Spleen (tissue), 11 donors: Measurements from ENCODE around the gene VSX2. TPM values are rescaled to one million over a fixed set of nuclear protein-coding genes. Genes with fewer than 3 reads are reported as not detected.

Experiments used
- DNase-seq: peaks from one replicate; pipeline ENCODE4 v3.0.0-alpha.2; 2020
- H3K27ac ChIP-seq, 8 donors: fragments of 200-600 bp; sonication (generic) in 7 of 8; 1 replicate in 4 of 8; 2 replicates in 4 of 8; pipeline versions ENCODE4 v1.5.0 to v1.8.0; 2016 to 2021; ENCODE audit warnings: inconsistent platforms in 4 of 8, mild to moderate bottlenecking in 4 of 8, moderate library complexity in 1 of 8
- H3K27me3 ChIP-seq, 7 donors: fragments of 200-600 bp; sonication (generic) in 6 of 7; replicated peaks in 1 of 7; 1 replicate in 4 of 7; 2 replicates in 3 of 7; pipeline versions ENCODE4 v1.5.0 to v1.8.0; 2016 to 2021; ENCODE audit warnings: inconsistent platforms in 3 of 7, mild to moderate bottlenecking in 1 of 7
- H3K36me3 ChIP-seq, 6 donors: fragments of 200-600 bp; sonication (generic) in 5 of 6; 1 replicate in 4 of 6; 2 replicates in 2 of 6; pipeline versions ENCODE4 v1.5.0 to v1.8.0; 2016 to 2021; ENCODE audit warnings: inconsistent platforms in 2 of 6
- H3K4me1 ChIP-seq, 6 donors: fragments of 200-600 bp; sonication (generic) in 5 of 6; 1 replicate in 3 of 6; 2 replicates in 3 of 6; pipeline versions ENCODE4 v1.5.0 to v1.8.0; 2016 to 2021; ENCODE audit warnings: inconsistent platforms in 3 of 6
- H3K4me3 ChIP-seq, 8 donors: fragments of 200-600 bp; sonication (generic) in 7 of 8; 1 replicate in 4 of 8; 2 replicates in 4 of 8; pipeline versions ENCODE4 v1.5.0 to v1.8.0; 2016 to 2021; ENCODE audit warnings: inconsistent platforms in 4 of 8, mild to moderate bottlenecking in 4 of 8, moderate library complexity in 2 of 8
- H3K9me3 ChIP-seq, 8 donors: fragments of 200-600 bp; sonication (generic) in 7 of 8; 1 replicate in 4 of 8; 2 replicates in 4 of 8; pipeline versions ENCODE4 v1.5.0 to v1.8.0; 2016 to 2021; ENCODE audit warnings: inconsistent platforms in 4 of 8
- CTCF ChIP-seq, 11 experiments: fragments of 200-600 bp in 7 of 11; fragments of 450-650 bp in 4 of 11; sonication (generic) in 4 of 11; IDR thresholded peaks in 8 of 11; conservative IDR thresholded peaks in 3 of 11; 1 replicate in 7 of 11; 2 replicates in 4 of 11; pipeline versions ENCODE4 v1.4.0 to v1.8.0; 2016 to 2021; ENCODE audit warnings: antibody characterized with exemption in 11 of 11, inconsistent platforms in 4 of 11, mild to moderate bottlenecking in 1 of 11
- POLR2A ChIP-seq, 3 donors: fragments of 450-650 bp; IDR thresholded peaks; one replicate each; pipeline ENCODE4 v1.5.1; 2017; ENCODE audit warnings: antibody characterized with exemption in 3 of 3, mild to moderate bottlenecking in 1 of 3
- POLR2AphosphoS5 ChIP-seq, 3 donors: sonication (generic); formaldehyde crosslinking; IDR thresholded peaks; one replicate each; pipeline ENCODE4 v1.5.1; 2017; ENCODE audit warnings: antibody characterized with exemption in 3 of 3
- WGBS, 5 donors: extraction: QIAGEN DNeasy Blood & Tissue Kit in 3 of 5; methylation state at CpG; one replicate each; pipeline versions ENCODE4 v1.1.5 to v1.1.7; 2013 to 2018; 5-methylcytosine and 5-hydroxymethylcytosine counted together
- intact Hi-C: fragments of 100-400 bp; cut with DNase I; formaldehyde crosslinking; loops from one replicate; pipeline ENCODE4 v1.15.0; 2023; ENCODE audit warnings: low total_unique reads
- polyA plus RNA-seq, 3 donors: library from polyadenylated mRNA; stranded (reverse); fragments of 200-250 nt; gene quantifications; one replicate each; pipeline ENCODE4 v1.2.1, GENCODE V29; 2013
- total RNA-seq, 7 donors: library from RNA; depleted of rRNA in 3 of 7; stranded (reverse); fragments of >200 nt in 3 of 7; fragmentation: NEBNext Ultra II Directional in 4 of 7; extraction: Animal tissue kit (Norgen Biotek cat#: 25700) in 4 of 7; gene quantifications; one replicate each; pipeline versions ENCODE4 v1.1.0 to v1.2.1, GENCODE V29; 2016 to 2021
- donor health status: healthy with polysubstance abuse.
- donor health status: DM: no; HTN: no; CAD: no; lungs with moderate emphysema.
- donor health status: DM: no; HTN: no; CAD: no.
- donor health status: Bipolar disorder and iron deficiency.
- donor health status: healthy.
- donor health status: DM: no; HTN: no; CAD: no.
- donor health status: DM: yes; HTN: yes; CAD: no.

The VSX2 gene
- total and polyA plus RNA-seq, 10 donors: not detected

- Histone ChIP-seq H3K9me3 (no peaks in the 10 kb centered on the region), H3K27ac (no peak overlapping the region), H3K4me3 (no peak overlapping the region), H3K36me3 (no peaks in the 10 kb centered on the region), H3K4me1 (no peaks in the 10 kb centered on the region), H3K27me3 (peaks cover 0 to 16% (median 0%) of the 10 kb centered on the region in 7 donors)
- DNase-seq: no peak
- TF ChIP-seq POLR2AphosphoS5 (IDR thresholded peaks at IDR 0.05): no peak
- TF ChIP-seq POLR2A (IDR thresholded peaks at IDR 0.05): no peak
- no peak for TF ChIP-seq CTCF (IDR thresholded peaks at IDR 0.05 in 8 of 11, conservative IDR thresholded peaks at IDR 0.05 in 3 of 11)
- WGBS, 5 donors: 86 to 92% (median 90%) methylated on average over 4 to 6 of the region's 6 CpGs
- intact Hi-C loops: no loop called here
Observed at GRCh38 chr14:74211945-74212580, 27.2 kb upstream of the VSX2 start.

- DNase-seq: no peak
- no peaks in the 10 kb centered on the region for H3K36me3 ChIP-seq
- H3K27me3 ChIP-seq: peaks cover 0 to 37% (median 19%) of the 10 kb centered on the region in 7 donors
- no peak overlapping the region for H3K27ac ChIP-seq
- peaks cover 0 to 11% (median 8%) of the 10 kb centered on the region in 6 donors for H3K4me1 ChIP-seq
- no peaks in the 10 kb centered on the region for H3K9me3 ChIP-seq
- 73 to 87% (median 83%) methylated on average over 19 to 21 of the region's 21 CpGs for WGBS, 5 donors
- H3K4me3 ChIP-seq: no peak overlapping the region
- TF ChIP-seq POLR2AphosphoS5 (IDR thresholded peaks at IDR 0.05) (no peak), CTCF (IDR thresholded peaks at IDR 0.05 in 8 of 11, conservative IDR thresholded peaks at IDR 0.05 in 3 of 11) (no peak)
- intact Hi-C loops: no loop called here
Observed at GRCh38 chr14:74213907-74214803, 25.1 kb upstream of the VSX2 start.

GRCh38 chr14:74216671-74217070 is 22.6 kb upstream of the VSX2 start:
- H3K27me3 ChIP-seq: peaks cover 0 to 47% (median 19%) of the 10 kb centered on the region in 7 donors
- intact Hi-C loops: no loop called here
- TF ChIP-seq CTCF (IDR thresholded peaks at IDR 0.05 in 8 of 11, conservative IDR thresholded peaks at IDR 0.05 in 3 of 11) (no peak), POLR2AphosphoS5 (IDR thresholded peaks at IDR 0.05) (no peak), POLR2A (IDR thresholded peaks at IDR 0.05) (no peak)
- DNase-seq: no peak
- H3K36me3 ChIP-seq: no peaks in the 10 kb centered on the region
- 81 to 94% (median 87%) methylated on average over 11 of the region's 11 CpGs for WGBS, 5 donors
- no peak overlapping the region for H3K4me3 ChIP-seq
- no peak overlapping the region for H3K27ac ChIP-seq
- peaks cover 0 to 11% (median 8%) of the 10 kb centered on the region in 6 donors for H3K4me1 ChIP-seq
- H3K9me3 ChIP-seq: no peaks in the 10 kb centered on the region
